Suprapubic skin (tissue), 3 donors: ENCODE data around the gene CTNNA3.

Source experiments
- POLR2A ChIP-seq, 2 donors: fragments of 450-650 bp; IDR thresholded peaks; one replicate each; pipeline ENCODE4 v1.6.1; 2017; ENCODE audit warnings: antibody characterized with exemption in 2 of 2, mild to moderate bottlenecking in 2 of 2, moderate library complexity in 2 of 2
- TF ChIP-seq, protein P1 (sequence below), 2 donors: fragments of 200-600 bp in 1 of 2; fragments of 450-650 bp in 1 of 2; sonication (generic) in 1 of 2; IDR thresholded peaks; one replicate each; pipeline ENCODE4 v1.5.1; 2016 to 2019; ENCODE audit warnings: antibody characterized with exemption in 2 of 2, mild to moderate bottlenecking in 1 of 2, moderate library complexity in 1 of 2

GRCh38 chr10:67471022-67471421, 225.0 kb downstream of the CTNNA3 start:
- TF ChIP-seq, protein P1, sequence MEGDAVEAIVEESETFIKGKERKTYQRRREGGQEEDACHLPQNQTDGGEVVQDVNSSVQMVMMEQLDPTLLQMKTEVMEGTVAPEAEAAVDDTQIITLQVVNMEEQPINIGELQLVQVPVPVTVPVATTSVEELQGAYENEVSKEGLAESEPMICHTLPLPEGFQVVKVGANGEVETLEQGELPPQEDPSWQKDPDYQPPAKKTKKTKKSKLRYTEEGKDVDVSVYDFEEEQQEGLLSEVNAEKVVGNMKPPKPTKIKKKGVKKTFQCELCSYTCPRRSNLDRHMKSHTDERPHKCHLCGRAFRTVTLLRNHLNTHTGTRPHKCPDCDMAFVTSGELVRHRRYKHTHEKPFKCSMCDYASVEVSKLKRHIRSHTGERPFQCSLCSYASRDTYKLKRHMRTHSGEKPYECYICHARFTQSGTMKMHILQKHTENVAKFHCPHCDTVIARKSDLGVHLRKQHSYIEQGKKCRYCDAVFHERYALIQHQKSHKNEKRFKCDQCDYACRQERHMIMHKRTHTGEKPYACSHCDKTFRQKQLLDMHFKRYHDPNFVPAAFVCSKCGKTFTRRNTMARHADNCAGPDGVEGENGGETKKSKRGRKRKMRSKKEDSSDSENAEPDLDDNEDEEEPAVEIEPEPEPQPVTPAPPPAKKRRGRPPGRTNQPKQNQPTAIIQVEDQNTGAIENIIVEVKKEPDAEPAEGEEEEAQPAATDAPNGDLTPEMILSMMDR (IDR thresholded peaks at IDR 0.05), result no peak
- TF ChIP-seq POLR2A (IDR thresholded peaks at IDR 0.05), result no peak
